HG02852 (cell line): ENCODE results near the gene RAB36.

Source experiments
- ATAC-seq: cut with Tn5 transposase; IDR thresholded peaks from one replicate; pipeline ENCODE4 v1.9.1; 2021; ENCODE audit warnings: mild to moderate bottlenecking, moderate library complexity; ENCODE audit not compliant: unreplicated experiment

The RAB36 gene

DNA sequence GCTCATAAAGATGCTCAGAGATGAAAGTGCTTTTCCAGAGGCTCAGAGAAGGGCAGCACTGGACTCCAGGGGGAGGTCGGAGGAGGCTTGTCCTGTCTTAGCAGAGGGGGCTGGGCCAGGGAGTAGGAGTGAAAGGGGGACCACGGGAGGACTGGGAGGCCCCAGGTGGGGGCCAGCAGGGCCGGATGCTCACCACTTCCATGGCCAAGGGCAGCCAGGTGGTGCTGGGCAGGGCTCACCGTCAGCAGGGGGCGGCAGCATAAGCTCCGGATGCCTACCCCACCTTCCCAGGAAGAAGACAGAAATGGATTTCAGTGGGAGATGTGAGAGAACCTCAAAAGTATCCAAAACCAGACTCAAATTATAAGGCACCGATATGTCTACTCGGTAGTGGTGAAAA lies 11.0 kb downstream of the RAB36 start:
- ATAC-seq = no peak

DNA sequence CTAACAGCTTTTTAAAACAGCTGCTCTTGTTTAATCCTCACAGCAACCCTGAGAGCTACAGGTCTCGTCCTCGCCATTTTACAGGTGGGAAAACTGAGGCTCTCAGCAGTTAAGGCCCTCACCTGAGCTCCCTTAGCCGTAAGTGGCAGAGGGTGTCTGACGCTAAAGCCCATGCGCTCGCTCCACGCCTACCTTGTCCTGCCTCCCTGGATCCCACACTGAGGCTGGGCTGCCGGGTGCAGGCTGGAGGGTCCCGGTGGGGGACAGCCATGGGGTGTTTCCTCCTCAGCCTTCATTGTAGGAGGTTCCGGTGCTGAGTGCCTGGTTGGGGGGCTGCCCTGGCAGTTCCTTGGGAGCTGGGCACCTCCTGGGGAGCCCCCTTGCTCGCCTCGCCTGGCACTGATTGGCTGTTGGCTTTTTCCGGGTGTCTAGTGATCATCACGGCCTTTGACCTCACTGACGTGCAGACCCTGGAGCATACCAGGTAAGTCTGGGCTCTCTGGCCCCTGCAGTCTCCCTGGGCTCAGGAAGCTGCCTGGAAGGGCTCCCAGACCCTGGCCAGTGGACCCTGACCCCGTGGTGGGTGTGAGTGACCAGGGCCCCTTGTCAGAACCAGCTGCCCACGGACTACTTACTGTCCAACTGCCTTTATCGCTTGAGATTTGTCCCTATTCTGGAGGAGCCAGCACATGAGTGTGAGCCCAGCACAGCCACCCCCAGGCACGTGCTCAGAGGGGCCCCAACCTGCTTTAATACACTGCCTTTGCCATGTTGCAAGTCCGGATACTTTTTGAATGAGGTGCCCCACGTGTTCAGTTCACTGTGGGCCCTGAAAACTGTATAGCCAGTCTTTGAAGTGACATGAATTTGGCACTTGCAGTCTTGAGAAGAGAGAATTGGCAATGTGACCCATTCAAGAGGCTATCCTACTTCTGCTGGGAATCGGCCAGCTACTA lies 12.6 kb downstream of the RAB36 start:
- no peak for ATAC-seq

DNA sequence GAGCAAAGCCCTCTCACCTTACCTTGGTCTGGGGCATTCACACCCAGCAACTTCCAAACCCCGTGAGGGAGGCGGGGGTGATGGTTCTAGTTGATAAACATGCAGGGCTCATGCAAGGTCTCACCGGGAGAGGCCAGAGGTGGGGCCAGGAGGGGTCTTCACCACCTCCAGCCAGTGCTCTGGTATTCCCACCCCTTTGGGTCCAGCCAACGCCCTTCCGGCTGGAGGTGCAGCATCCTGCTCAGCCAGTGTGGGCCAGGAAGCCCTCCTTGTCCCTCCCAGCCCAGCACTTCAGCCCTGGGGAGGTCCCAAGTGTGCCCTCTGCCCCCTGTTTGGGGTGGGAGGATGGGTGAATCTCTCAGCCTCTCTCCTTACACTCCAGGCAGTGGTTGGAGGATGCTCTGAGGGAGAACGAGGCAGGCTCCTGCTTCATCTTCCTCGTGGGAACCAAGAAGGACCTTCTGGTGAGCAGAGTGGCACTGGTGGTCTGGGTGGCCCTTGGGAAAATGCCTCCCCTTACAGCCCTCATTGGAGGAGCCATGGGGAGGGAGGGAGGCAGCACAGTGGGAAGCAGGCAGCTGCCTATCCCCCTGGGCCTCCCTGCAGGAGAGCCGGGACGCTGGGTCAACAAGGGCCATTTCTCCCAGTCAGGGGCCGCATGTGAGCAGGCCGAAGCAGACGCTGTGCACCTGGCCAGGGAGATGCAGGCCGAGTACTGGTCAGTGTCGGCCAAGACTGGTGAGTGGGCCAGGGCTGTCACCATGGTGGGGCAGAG lies 13.4 kb downstream of the RAB36 start:
- no peak for ATAC-seq

DNA sequence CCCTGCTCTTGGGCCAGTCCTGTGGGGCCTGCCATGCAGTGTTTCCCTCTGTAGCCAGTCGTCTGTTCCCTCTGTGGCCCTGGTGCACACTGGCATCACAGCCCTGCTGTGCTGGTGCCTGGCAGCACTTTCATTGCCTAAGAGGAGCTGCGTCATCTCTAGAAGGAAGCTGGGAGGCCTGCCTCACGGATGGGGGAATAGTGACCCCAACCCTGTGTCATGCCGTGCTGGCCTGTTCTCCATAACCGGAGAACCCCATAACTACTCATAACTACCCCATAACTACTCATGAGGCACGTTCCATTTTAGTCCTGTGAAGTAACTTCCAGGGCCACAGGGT lies 14.0 kb downstream of the RAB36 start:
- ATAC-seq = no peak

DNA sequence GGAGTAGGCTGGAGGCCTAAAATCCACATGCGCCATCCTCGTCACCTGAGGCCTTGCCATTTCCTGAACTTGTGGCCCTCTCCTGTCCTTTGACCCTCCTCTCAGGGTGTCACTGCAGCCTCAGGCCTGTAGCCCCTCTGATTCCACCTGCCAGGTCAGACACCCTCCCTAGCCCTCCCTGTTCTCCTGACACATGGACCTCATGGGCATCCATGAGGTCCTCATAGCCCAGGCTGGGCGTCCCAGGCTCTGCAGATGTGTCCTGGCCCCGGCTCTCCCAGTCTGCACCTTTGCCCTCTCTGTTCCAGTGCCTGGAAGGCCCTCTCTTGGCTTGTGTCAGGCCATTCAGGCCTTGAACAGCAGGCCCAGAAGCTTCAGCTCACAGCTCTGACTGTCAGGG lies 15.8 kb downstream of the RAB36 start:
- ATAC-seq = no peak

DNA sequence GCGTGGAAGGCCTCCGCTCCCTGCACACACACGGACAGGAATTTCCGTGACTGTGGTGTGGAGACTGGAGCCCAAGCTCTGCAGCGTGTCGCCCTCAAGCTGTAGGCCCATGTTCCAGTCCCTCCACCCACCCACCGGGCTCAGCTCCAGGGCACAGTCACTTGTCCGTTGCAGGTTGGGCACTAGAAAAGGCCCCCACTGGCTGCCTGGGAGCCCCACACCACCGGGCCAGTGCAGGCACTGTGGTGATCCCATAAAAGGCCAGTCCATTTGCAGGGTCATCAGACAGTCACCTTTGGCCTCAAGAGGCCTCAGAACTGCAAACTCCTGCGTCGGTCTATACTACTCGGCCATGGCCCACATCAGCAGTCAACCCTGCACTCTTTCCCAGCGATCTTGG lies 16.3 kb downstream of the RAB36 start:
- no peak for ATAC-seq

DNA sequence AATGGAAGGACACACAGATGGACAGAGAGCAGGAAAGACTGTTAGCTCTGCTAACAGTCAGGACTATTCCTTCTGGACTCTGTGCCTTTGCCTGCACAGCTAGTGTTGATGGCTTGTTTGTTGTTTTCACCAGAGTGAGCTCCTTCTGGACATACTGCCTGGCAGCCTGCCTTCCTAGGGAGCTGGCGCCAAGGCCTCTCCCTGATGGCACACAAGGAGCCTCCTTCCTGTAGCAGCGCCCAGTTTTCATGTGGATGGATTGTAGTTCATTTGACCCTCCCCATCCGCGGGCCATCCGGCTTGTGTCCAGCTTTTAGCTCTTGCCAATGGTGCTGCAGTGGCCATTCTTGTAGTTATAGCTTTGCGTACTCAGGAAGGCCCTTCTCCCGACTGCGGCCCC lies 18.4 kb downstream of the RAB36 start:
- no peak for ATAC-seq

DNA sequence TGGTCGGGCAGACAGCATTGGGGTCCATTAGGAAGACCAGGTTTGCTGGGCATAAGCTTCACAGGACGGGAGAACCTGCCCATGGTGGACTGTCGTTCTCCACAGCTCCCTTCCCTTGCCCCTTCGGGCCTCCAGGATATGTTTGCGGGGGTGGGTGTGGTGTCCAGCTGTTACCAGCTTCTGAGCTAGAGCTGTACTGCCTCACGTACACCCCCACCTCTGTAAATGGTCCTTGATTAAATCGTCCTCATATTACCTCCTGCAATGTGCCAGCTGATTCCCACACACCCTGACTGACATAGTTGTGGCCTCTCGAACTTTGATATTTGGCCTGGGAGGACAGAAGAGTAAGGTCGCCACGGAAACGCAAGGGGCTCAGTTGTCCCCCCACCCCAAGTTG lies 18.8 kb downstream of the RAB36 start:
- no peak for ATAC-seq

DNA sequence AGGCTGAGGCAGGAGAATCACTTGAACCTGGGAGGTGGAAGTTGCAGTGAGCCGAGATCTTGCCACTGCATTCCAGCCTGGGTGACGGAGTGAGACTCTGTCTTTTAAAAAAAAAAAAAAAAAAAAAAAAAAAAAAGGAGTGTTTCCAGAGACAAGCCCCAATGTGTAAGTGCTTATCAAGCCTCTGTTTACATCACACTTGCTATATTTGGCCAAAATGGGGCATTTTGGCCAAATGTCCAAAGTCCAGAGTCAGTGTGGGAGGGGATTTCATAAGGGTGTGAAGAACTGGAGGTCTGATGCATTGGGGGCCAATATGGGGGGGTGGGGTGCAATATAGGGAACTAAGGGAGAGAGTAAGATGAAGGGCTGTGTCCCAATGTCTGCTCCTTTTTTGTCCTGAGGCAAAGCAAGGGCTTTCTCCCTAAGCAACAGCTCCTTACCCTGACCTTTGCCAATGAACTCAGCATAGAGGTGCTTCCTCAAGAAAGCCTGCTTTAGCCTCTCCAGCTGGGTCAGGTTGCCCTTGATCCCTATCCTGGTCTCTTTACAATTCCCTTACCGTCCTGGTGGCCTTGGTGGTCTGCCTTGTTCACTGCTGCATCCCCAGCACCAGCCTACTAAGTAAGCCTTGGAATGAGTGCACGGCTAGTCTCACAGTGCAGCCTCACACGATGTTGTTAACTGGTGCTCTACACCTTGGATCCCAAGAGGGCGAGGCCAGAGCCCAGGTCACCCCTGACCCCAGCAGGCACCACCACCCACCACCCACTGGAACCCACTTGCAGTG lies 21.0 kb downstream of the RAB36 start:
- ATAC-seq = no peak

DNA sequence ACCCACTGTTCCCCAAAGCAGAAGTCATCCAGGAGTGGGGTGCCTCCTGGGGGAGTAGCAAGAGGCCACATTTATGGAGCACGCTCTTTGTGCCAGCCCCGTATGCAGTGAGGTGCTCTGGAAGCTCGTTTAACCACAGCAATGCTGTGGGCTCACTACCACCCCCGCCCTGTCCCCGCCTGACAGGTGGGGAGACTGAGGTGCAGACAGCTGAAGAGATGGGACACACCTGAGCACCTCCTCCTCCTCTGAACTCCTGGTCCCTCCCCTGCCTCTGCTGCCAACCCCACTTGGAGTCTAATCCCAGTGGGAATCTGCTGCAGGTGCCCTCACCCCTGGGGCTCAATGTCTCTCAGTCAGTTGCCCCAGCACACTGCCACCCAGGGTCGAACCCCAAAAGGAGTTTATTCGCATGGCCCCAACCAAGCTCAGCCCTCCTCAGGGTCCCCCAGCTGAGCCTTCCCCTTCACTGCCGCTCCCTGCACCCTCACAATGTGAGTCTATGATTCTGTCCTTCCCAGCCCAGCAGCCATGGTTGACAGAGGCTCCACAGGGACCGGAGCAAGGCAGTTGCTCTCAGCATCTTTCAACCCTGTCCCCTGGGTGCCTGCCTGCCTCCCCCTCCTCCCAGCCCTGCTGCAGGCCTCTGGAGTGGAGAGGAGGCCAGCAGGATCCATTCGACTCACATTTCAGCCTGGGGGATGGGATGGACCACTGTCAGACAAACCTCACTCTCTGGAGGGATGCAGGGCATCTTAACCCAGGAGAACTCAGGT lies 21.8 kb downstream of the RAB36 start:
- no peak for ATAC-seq

DNA sequence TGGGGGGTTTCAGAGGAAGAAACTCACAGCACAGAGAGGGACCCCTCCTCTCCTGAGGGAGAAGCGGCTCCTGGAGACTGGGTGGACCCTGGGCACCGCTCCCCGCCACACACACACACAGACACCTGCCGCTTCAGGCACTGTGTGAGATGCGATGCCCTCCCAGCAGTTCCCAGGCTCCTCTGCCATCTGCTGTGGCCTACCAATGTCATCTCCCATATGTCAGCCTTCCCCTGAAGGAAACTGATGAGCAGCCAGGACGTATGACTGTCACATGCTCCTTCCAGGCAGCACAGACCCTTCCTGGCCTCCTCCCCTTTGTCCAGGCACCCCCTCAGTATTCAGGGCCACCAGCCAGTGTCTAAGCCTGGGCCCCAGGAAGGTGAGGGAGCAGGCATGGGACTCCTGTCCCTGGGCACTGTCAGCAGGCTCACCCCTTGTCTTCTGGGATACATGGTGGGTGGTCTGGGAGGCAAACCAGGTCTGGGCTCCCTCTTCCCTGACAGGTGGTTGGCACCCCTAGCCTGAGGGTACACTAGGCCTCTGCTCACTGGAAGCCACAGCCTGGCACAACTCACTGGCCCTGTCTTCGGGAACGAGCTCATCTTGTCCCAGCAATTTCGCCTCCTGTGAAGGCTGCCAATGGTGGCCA lies 23.2 kb downstream of the RAB36 start:
- ATAC-seq = no peak

DNA sequence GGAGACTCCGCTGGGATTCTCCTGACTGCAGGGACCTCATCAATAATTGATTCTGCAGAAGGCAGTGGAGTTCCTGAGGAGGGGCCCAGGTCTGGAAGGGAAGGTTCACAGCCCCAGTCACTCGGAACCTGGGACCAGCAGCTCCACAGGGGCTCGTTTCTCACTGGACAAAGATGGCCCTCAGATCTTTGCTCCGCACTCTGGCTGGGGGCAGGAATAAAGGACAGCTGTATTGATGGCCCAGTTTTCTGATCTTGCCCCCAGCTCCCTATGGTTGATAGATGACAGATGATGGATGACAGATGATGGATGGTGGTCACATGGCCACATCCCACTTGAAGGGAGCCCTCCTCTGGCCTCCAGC lies 23.7 kb downstream of the RAB36 start:
- no peak for ATAC-seq

DNA sequence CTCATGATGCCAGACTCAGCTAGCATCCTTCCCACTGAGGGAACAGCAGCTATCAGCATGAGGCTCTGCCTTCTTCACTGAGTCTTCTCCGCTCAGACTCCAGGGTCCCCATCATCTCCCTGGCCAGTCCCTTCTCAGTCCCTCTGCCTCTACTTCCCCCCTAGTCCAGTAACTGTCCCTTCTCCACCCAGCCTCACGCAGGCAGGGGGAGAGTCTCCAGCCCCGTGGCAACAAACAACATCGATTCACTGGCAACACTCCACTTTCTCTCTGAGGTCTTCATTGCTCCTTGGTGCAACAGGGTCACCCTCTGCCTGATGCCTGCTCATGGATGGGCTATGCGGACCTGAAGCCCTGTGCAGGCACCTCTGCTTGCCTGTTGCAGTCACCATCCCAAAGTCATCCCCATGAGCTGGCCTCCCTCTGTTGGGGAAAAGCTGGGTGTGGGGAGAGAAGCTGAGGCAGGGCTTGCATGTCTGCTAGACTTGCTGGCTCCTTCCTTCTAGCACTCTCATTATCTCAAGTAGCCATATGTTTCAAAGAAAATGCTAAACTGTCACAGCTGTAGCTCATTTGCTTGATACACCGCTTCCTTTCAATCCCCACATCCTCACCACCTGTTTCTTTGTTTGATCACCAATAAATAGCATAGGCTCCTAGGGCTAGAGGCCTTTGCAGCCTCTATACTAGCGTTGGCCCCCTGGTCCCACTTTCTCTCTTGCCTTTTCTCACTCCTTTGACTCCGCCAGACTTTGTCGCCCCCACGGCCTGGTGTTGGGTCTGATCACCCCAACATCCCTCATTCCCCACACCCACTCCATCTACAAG lies 30.8 kb downstream of the RAB36 start:
- ATAC-seq = no peak

DNA sequence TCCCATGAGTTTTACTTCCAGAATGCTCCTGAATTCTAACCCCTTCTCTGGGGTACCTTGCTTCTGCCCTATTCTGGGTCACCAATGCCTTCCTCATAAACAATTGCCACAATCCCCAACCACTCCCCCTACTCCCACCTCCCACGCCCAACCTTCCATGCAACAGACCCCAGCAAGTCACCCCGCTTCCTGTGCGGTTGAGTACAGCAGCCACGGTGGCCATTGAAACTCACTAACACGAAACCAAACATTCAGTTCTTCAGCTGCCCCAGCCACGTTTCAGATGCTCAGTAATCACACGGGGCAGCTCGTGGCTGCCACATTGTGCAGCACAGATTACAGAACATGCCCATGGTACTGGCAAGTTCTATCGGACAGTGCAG lies 31.4 kb downstream of the RAB36 start:
- ATAC-seq = no peak

DNA sequence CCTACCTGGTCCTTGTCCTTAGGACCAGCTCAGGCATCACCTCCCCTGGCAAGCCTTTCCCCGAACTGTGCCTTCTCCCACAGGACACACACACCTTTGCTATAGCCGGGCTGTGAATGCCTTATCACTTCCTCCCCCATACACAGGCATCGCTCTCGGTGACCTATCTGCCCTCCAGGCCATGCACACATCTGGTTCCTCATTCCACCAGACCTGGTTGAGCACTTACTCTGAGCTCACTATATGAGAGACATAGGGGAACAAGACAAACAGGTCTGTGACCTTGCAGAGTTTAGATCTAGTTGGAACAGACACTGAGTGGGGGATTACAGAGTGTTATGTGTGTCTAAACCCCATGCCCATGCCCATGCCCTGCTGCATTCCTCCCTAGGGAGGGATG lies 31.9 kb downstream of the RAB36 start:
- ATAC-seq = no peak

DNA sequence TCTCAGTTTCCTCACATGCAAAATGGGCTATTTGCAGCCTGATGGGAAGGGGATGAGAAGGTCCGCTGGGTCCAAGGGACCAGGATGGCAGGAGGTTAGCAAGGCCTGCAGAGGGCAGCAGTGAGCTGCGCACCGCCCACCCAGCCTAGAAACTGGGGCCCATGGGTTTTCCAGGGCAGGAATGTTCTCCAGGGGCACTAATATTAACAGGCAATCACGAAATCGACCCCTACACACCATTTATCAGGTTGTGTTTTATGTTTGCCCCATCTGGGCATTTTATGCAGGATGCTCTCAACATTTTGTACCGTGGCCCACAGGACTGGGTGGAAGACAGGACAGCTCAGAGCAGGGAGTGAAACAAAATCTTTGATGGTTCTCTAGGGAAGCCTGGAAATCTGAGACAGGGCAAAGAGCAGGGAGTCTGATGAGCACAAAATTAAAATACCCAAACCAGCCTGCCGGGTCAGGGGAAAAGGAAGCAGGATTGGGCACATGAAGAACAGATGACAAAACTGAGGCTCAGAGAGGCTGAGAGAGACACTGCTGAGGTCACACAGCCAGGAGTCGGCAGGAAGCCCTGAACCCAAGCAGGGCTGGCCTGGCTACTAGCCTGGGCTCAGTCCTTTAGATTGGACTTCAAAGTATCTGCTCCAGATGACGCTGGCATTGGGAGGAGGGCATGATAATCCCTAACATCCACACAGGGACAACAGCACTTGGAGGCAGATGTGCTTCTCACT lies 33.4 kb downstream of the RAB36 start:
- ATAC-seq = no peak

DNA sequence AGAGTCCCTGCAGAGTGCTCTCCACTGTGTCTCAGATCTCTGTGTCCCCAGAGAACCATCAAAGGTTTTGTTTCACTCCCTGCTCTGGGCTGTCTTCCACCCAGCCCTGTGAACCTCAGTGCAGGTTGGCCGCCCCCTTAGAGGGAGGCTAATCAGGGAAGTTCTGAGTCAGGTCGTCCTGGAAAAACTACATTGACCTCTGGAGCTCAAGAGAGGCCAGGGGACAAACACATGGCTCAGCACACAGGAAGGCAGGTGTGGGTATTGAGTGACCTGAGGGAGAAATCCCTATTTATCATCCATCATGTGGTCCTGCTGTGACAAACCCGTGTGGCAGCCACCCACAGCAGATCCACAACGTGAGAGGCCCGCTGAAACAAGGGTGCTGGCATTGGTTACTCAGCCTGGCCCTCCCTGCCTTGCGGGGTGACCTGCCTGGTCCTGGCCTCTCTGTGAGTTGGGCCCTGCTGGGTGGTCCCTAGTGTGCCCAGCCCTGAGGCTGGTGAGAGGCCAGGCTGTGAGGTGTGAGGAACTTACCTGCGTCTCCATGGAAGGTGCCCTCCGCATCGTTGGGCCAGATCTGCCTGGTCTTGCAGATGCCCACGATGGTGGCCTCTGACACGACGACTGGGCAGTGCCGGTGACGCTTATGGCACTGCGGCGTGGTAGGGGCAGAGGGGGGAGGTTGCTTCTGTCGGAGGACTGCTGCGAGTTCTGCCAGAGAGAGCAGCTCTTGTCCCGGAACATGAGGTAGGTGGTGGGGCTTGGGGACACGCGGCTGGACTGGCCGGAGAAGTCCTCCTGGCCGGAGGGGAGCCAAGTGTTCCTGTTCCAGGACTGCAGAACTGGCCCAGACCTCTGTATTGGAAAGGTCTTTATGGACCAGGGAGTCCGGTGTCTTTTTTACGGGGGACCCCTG lies 34.4 kb downstream of the RAB36 start:
- ATAC-seq = no peak
